Endodermal cell (in vitro differentiated cells): ENCODE results near the gene PRKCZ. TPM values are rescaled to one million over a fixed set of nuclear protein-coding genes. Genes with fewer than 3 reads are reported as not detected.

ENCODE experiments used
- DNase-seq: peaks from one replicate; pipeline ENCODE4 v3.0.0-alpha.2; 2017
- H3K27ac ChIP-seq: 2 replicates; pipeline ENCODE4 v1.5.1; 2013; ENCODE audit warnings: mild to moderate bottlenecking, low read depth, low read length, moderate library complexity
- H3K27me3 ChIP-seq: 2 replicates; pipeline ENCODE4 v1.6.1; 2013; ENCODE audit warnings: mild to moderate bottlenecking, low read length, moderate library complexity; ENCODE audit not compliant: insufficient read depth, control insufficient read depth, poor library complexity, severe bottlenecking
- H3K36me3 ChIP-seq: 2 replicates; pipeline ENCODE4 v1.7.0; 2013; ENCODE audit warnings: mild to moderate bottlenecking, low read length, moderate library complexity; ENCODE audit not compliant: control insufficient read depth, insufficient read depth
- H3K4me1 ChIP-seq: one replicate; pipeline ENCODE4 v1.7.0; 2013; ENCODE audit warnings: low read length; ENCODE audit not compliant: control insufficient read depth, insufficient read depth
- H3K4me3 ChIP-seq: 2 replicates; pipeline ENCODE4 v1.5.1; 2013; ENCODE audit warnings: mild to moderate bottlenecking, low read length, moderate library complexity
- H3K9ac ChIP-seq: 2 replicates; pipeline ENCODE4 v1.6.1; 2013; ENCODE audit warnings: mild to moderate bottlenecking, low read length, moderate library complexity; ENCODE audit not compliant: poor library complexity, severe bottlenecking; ENCODE audit errors: extremely low read depth
- H3K9me3 ChIP-seq: 2 replicates; pipeline ENCODE4 v1.6.1; 2013; ENCODE audit warnings: mild to moderate bottlenecking, low read length, moderate library complexity; ENCODE audit not compliant: control insufficient read depth
- H3K27ac Mint-ChIP-seq: 2 replicates; pipeline ENCODE4 v1.8.0; 2020; ENCODE audit warnings: mixed read lengths
- H3K27me3 Mint-ChIP-seq: 2 replicates; pipeline ENCODE4 v1.8.0; 2021; ENCODE audit warnings: mild to moderate bottlenecking, mixed read lengths; ENCODE audit not compliant: insufficient read depth
- H3K36me3 Mint-ChIP-seq: 2 replicates; pipeline ENCODE4 v1.8.0; 2020; ENCODE audit warnings: low read depth, mixed read lengths
- H3K4me1 Mint-ChIP-seq: 2 replicates; pipeline ENCODE4 v1.8.0; 2020; ENCODE audit warnings: mixed read lengths
- H3K4me3 Mint-ChIP-seq: 2 replicates; pipeline ENCODE4 v1.8.0; 2020; ENCODE audit warnings: mild to moderate bottlenecking, moderate library complexity, mixed read lengths
- H3K9me3 Mint-ChIP-seq: 2 replicates; pipeline ENCODE4 v1.8.0; 2020; ENCODE audit warnings: mild to moderate bottlenecking, mixed read lengths
- CTCF ChIP-seq: fragments of 200-600 bp; sonication (generic); conservative IDR thresholded peaks from 2 replicates; pipeline ENCODE4 v1.5.0; 2021; ENCODE audit warnings: antibody characterized with exemption, mild to moderate bottlenecking
- WGBS, 2 experiments: methylation state at CpG; one replicate each; pipeline versions ENCODE4 v1.1.5 to v1.1.7; 2013; ENCODE audit warnings: missing lambda C conversion rate in 2 of 2, mixed read lengths in 1 of 2; ENCODE audit not compliant: insufficient coverage in 1 of 2, insufficient read length in 1 of 2; 5-methylcytosine and 5-hydroxymethylcytosine counted together
- total RNA-seq, 2 donors: library from RNA; stranded (reverse); fragmentation: NEBNext Ultra II Directional in 1 of 2; extraction: Animal tissue kit (Norgen Biotek cat#: 25700) in 1 of 2; gene quantifications; 2 replicates in 1 of 2; 3 replicates in 1 of 2; pipeline ENCODE4 v1.2.1, GENCODE V29; 2021

Gene PRKCZ
- total RNA-seq, 2 donors from 2014 or later = 49.9 to 68.5 TPM

- Mint-ChIP-seq H3K36me3 (peaks cover 11% of the 10 kb centered on the region), H3K27ac (no peak overlapping the region), H3K4me3 (peak overlapping the region; percentile 67), H3K9me3 (no peaks in the 10 kb centered on the region), H3K4me1 (peaks cover 12% of the 10 kb centered on the region), H3K27me3 (no peaks in the 10 kb centered on the region)
- 95 to 96% methylated on average over 29 to 30 of the region's 30 CpGs for WGBS, 2 experiments
- Histone ChIP-seq H3K27ac (no peak overlapping the region), H3K4me1 (peaks cover 5% of the 10 kb centered on the region), H3K9ac (no peak overlapping the region), H3K27me3 (no peaks in the 10 kb centered on the region), H3K9me3 (no peaks in the 10 kb centered on the region), H3K36me3 (peaks cover 6% of the 10 kb centered on the region), H3K4me3 (peak overlapping the region; percentile 23)
- TF ChIP-seq CTCF = no peak
- DNase-seq = no peak
Measured at GRCh38 chr1:2192031-2192995, 142.1 kb downstream of the PRKCZ start.

- Mint-ChIP-seq H3K9me3 (no peaks in the 10 kb centered on the region), H3K4me1 (peaks cover 12% of the 10 kb centered on the region), H3K4me3 (peak overlapping the region; percentile 67), H3K27ac (no peak overlapping the region), H3K27me3 (no peaks in the 10 kb centered on the region), H3K36me3 (peaks cover 9% of the 10 kb centered on the region)
- Histone ChIP-seq H3K36me3 (peaks cover 6% of the 10 kb centered on the region), H3K9ac (no peak overlapping the region), H3K4me1 (peaks cover 5% of the 10 kb centered on the region), H3K9me3 (no peaks in the 10 kb centered on the region), H3K27ac (no peak overlapping the region), H3K27me3 (no peaks in the 10 kb centered on the region), H3K4me3 (peak overlapping the region; percentile 78)
- no peak for TF ChIP-seq CTCF
- DNase-seq = peak; percentile 69
- 72 to 81% methylated on average over 32 to 43 of the region's 44 CpGs for WGBS, 2 experiments
Measured at GRCh38 chr1:2193514-2194281, 143.5 kb downstream of the PRKCZ start.

- no peak for TF ChIP-seq CTCF
- no peaks in the 10 kb centered on the region for H3K9me3 Mint-ChIP-seq
- Histone ChIP-seq H3K9ac (no peak within 1 kb of the TSS), H3K9me3 (no peaks in the 10 kb centered on the region), H3K4me3 (peak within 1 kb of the TSS; percentile 78), H3K4me1 (peaks cover 5% of the 10 kb centered on the region), H3K27me3 (no peaks in the 10 kb centered on the region), H3K27ac (peak within 1 kb of the TSS; percentile 73), H3K36me3 (peaks cover 6% of the 10 kb centered on the region)
- peak within 1 kb of the TSS; percentile 90 for H3K27ac Mint-ChIP-seq
- 0% methylated on average over 62 of the region's 63 CpGs; no CpG with 5 or more reads in 1 of the 2 experiments for WGBS, 2 experiments
- DNase-seq = peak; percentile 95
- peaks cover 11% of the 10 kb centered on the region for H3K4me1 Mint-ChIP-seq
- H3K27me3 Mint-ChIP-seq = no peaks in the 10 kb centered on the region
- peaks cover 7% of the 10 kb centered on the region for H3K36me3 Mint-ChIP-seq
- H3K4me3 Mint-ChIP-seq = peak within 1 kb of the TSS; percentile 67
Measured at GRCh38 chr1:2194319-2194897, 144.2 kb downstream of the PRKCZ start, which contains the start of gene FAAP20. FAAP20 (minus strand) TSS chr1:2194772; CDS start chr1:2194749, 23 bp downstream.
